ENCODE measurements around the gene LHPP. TPM values are rescaled to one million over a fixed set of nuclear protein-coding genes. Genes with fewer than 3 reads are reported as not detected.

Gene LHPP
- total and polyA plus RNA-seq, 4 experiments from 2014 or later = 17.9 to 22.4 (median 19.2) TPM

DNA sequence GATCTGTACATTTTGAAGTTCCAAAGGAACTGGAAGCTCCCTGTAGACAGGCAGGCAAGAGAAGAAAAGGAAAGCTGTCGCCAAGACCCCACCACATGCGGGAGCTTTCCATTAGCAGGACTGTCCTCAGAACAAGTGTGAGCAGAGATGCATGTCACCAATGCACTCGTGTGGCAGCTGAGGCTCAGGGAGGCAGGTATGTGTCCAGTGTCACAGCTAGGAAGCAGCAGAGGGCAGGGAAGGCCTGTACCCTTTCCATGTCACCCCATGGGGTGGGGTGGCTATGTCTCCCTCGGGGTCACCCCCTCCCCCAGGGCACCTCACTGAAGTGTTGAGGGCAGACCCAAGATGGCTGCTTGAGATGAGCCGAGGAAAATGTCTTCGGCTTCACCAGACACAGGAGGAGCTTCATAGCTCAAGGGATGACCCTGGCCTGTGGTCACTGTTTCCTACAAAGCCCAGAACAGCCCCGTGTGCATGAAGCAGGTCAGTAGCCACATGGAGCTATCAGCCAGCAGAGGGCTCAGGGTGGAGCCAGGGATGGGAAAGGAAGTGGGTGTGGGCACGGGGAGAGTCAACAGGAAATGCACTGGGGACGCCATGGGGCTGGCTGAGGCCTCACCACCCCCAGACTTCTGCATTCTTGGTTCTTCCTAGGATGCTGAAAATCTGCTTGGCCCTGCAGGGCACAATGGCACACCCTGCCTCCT, 186.0 kb downstream of the LHPP start:
- Mint-ChIP-seq H3K36me3 (peaks cover 7 to 19% of the 10 kb centered on the region in 2 donors), H3K9me3 (no peaks in the 10 kb centered on the region), H3K4me3 (peak overlapping the region; percentile 41 to 88 (median 80)), H3K4me1 (peaks cover 69 to 100% (median 90%) of the 10 kb centered on the region in 4 donors), H3K27me3 (no peaks in the 10 kb centered on the region), H3K27ac (peak overlapping the region; percentile 92 to 99 (median 96))
- Histone ChIP-seq H3K36me3 (ENCODE audit: insufficient read depth, low read length) (peaks cover 4% of the 10 kb centered on the region), H3K4me3 (ENCODE audit: low read length in 2 of 2) (peak overlapping the region; percentile 26 to 34), H3K4me1 (ENCODE audit: insufficient read depth, low read length) (peaks cover 95% of the 10 kb centered on the region), H3K9me3 (ENCODE audit: control insufficient read depth in 1 of 2, low read length in 2 of 2) (no peaks in the 10 kb centered on the region), H3K27ac (ENCODE audit: low read depth, low read length) (peak overlapping the region; percentile 79), H3K27me3 (ENCODE audit: insufficient read depth, low read length) (no peaks in the 10 kb centered on the region)
- intact Hi-C loops (cut with micrococcal nuclease) = loop anchor here (1.0 to 2.0 kb wide), 4 partner anchors 10 to 94 kb away; no protein-coding TSS in a partner anchor
- CTCF ChIA-PET (ENCODE audit: partially characterized antibody) = interaction anchor here (0.7 to 10.6 kb wide), 29 partner anchors 10 to 118 kb away, joined by 3 to 200 read pairs (median 7); no protein-coding TSS in a partner anchor
- DNase-seq = peak; percentile 75 to 85 (median 78)
- POLR2A ChIA-PET (ENCODE audit: partially characterized antibody) = interaction anchor here (0.7 to 15.2 kb wide), 21 partner anchors 9 to 144 kb away, joined by 3 to 439 read pairs (median 16); partner anchors contain the start of genes EEF1AKMT2 and FAM53B

DNA sequence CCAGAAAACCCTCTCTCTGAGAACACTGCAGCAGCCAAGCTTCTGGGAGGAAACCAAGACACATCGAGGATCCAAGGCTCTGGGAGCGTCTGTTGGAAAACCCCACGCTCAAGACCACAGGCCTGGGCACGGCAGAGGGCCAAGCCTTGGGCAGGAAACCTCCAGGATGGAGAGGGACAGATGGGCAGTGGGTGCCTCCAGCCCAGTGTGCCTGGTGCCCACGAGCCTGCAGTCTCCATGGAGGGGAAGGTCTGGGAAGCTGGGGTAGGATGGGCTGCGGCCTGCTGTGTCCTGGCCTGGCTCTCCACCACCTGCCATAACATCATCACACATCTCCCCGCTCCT, 186.5 kb downstream of the LHPP start:
- peak overlapping the region; percentile 26 to 34 for H3K4me3 ChIP-seq (ENCODE audit: low read length in 2 of 2)

DNA sequence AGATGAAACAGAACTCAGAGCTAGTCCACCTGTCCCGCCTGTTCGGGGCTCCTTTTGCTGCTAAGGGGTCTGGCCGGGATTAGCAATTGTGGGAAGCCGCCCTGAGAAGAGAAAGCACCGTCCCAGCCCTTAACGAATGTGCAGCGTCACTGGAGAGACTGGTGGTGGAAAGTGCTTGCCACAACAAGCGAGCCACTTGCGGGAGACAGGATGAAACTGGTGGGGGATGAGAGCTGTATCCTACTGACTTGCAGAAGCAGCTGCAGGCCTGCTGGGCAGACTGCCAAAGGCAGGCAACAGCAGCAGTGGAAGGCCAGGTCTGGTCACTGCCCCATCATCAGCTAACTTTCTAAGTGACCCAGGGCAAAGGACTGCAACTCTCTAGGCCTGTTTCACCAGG, 187.1 kb downstream of the LHPP start:
- H3K27me3 ChIP-seq (ENCODE audit: insufficient read depth, low read length) = no peaks in the 10 kb centered on the region
- peaks cover 99% of the 10 kb centered on the region for H3K4me1 ChIP-seq (ENCODE audit: insufficient read depth, low read length)
- peaks cover 3 to 16% of the 10 kb centered on the region in 2 donors for H3K36me3 Mint-ChIP-seq
- H3K27ac Mint-ChIP-seq = peak overlapping the region; percentile 92 to 99 (median 96)
- peaks cover 69 to 100% (median 92%) of the 10 kb centered on the region in 4 donors for H3K4me1 Mint-ChIP-seq
- no peaks in the 10 kb centered on the region for H3K9me3 Mint-ChIP-seq
- H3K36me3 ChIP-seq (ENCODE audit: insufficient read depth, low read length) = no peaks in the 10 kb centered on the region
- H3K4me3 Mint-ChIP-seq = peak overlapping the region; percentile 58 to 88 (median 81)
- peak; percentile 57 to 83 (median 66) for DNase-seq
- POLR2A ChIA-PET (ENCODE audit: partially characterized antibody) = interaction anchor here (0.9 to 15.2 kb wide), 14 partner anchors 10 to 92 kb away, joined by 3 to 439 read pairs (median 57); no protein-coding TSS in a partner anchor
- peak overlapping the region; percentile 79 for H3K27ac ChIP-seq (ENCODE audit: low read depth, low read length)
- H3K27me3 Mint-ChIP-seq = no peaks in the 10 kb centered on the region
- peak overlapping the region; percentile 26 to 34 for H3K4me3 ChIP-seq (ENCODE audit: low read length in 2 of 2)
- intact Hi-C loops (cut with micrococcal nuclease) = loop anchor here (1.0 to 2.0 kb wide), 3 partner anchors 9 to 71 kb away; no protein-coding TSS in a partner anchor
- CTCF ChIA-PET (ENCODE audit: partially characterized antibody) = interaction anchor here (0.8 to 10.6 kb wide), 20 partner anchors 10 to 110 kb away, joined by 3 to 200 read pairs (median 28); no protein-coding TSS in a partner anchor
- H3K9me3 ChIP-seq (ENCODE audit: control insufficient read depth in 1 of 2, low read length in 2 of 2) = no peaks in the 10 kb centered on the region

More for the DNA sequence above, 186.5 kb downstream of the LHPP start:
- Mint-ChIP-seq H3K36me3 (peaks cover 3 to 15% of the 10 kb centered on the region in 2 donors), H3K27ac (peak overlapping the region; percentile 92 to 99 (median 96)), H3K9me3 (no peaks in the 10 kb centered on the region), H3K27me3 (no peaks in the 10 kb centered on the region), H3K4me1 (peaks cover 66 to 100% (median 90%) of the 10 kb centered on the region in 4 donors), H3K4me3 (peak overlapping the region; percentile 41 to 88 (median 81))
- ChIA-PET CTCF (ENCODE audit: partially characterized antibody) (interaction anchor here (0.7 to 10.6 kb wide), 26 partner anchors 10 to 119 kb away, joined by 3 to 200 read pairs (median 10); no protein-coding TSS in a partner anchor), POLR2A (ENCODE audit: partially characterized antibody) (interaction anchor here (1.0 to 15.2 kb wide), 19 partner anchors 10 to 143 kb away, joined by 3 to 439 read pairs (median 22); partner anchors contain the start of genes EEF1AKMT2 and FAM53B)
- H3K4me1 ChIP-seq (ENCODE audit: insufficient read depth, low read length) = peaks cover 95% of the 10 kb centered on the region
- H3K27me3 ChIP-seq (ENCODE audit: insufficient read depth, low read length) = no peaks in the 10 kb centered on the region
- H3K9me3 ChIP-seq (ENCODE audit: control insufficient read depth in 1 of 2, low read length in 2 of 2) = no peaks in the 10 kb centered on the region
- intact Hi-C loops (cut with micrococcal nuclease) = loop anchor here (1.0 to 2.0 kb wide), 3 partner anchors 9 to 71 kb away; no protein-coding TSS in a partner anchor
- no peak for DNase-seq
- H3K27ac ChIP-seq (ENCODE audit: low read depth, low read length) = peak overlapping the region; percentile 79
- H3K36me3 ChIP-seq (ENCODE audit: insufficient read depth, low read length) = no peaks in the 10 kb centered on the region

DNA sequence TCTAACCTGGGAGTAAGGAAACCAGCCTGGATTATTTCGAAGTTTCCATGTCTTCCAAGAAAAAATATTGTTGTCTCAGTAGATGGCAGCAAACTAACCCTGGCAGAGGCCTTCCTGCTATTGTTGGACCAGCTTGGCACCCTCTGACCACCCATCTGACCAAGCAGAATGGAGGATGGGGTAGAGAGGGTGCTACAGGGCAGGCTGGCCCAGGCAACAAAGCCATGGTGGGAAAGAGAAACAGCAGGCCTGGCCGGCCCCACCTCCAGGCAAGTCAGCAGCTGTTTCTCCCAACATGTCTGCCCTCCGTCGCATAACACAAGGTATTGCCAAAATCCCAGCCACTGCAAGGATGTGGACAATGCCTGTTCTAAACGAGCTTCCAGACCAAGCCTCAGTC, 187.6 kb downstream of the LHPP start:
- Histone ChIP-seq H3K36me3 (ENCODE audit: insufficient read depth, low read length) (no peaks in the 10 kb centered on the region), H3K9me3 (ENCODE audit: control insufficient read depth in 1 of 2, low read length in 2 of 2) (no peaks in the 10 kb centered on the region), H3K27me3 (ENCODE audit: insufficient read depth, low read length) (no peaks in the 10 kb centered on the region), H3K4me1 (ENCODE audit: insufficient read depth, low read length) (peaks cover 100% of the 10 kb centered on the region), H3K27ac (ENCODE audit: low read depth, low read length) (peak overlapping the region; percentile 79), H3K4me3 (ENCODE audit: low read length in 2 of 2) (peak overlapping the region; percentile 26 to 34)
- no peaks in the 10 kb centered on the region for H3K27me3 Mint-ChIP-seq
- H3K9me3 Mint-ChIP-seq = no peaks in the 10 kb centered on the region
- peak overlapping the region; percentile 92 to 99 (median 96) for H3K27ac Mint-ChIP-seq
- CTCF ChIA-PET (ENCODE audit: partially characterized antibody) = interaction anchor here (0.8 to 10.6 kb wide), 18 partner anchors 10 to 110 kb away, joined by 3 to 200 read pairs (median 33); no protein-coding TSS in a partner anchor
- H3K4me1 Mint-ChIP-seq = peaks cover 69 to 100% (median 90%) of the 10 kb centered on the region in 4 donors
- POLR2A ChIA-PET (ENCODE audit: partially characterized antibody) = interaction anchor here (0.9 to 15.2 kb wide), 13 partner anchors 11 to 92 kb away, joined by 3 to 439 read pairs (median 60); no protein-coding TSS in a partner anchor
- peak overlapping the region in 7 of 8 donors; percentile 71 to 88 (median 82) for H3K4me3 Mint-ChIP-seq
- intact Hi-C loops (cut with micrococcal nuclease) = loop anchor here (2.0 kb wide), 1 partner anchor 48 kb away; no protein-coding TSS in a partner anchor
- H3K36me3 Mint-ChIP-seq = peaks cover 3 to 17% of the 10 kb centered on the region in 2 donors
- DNase-seq = peak in 1 of 5 donors; percentile 22

DNA sequence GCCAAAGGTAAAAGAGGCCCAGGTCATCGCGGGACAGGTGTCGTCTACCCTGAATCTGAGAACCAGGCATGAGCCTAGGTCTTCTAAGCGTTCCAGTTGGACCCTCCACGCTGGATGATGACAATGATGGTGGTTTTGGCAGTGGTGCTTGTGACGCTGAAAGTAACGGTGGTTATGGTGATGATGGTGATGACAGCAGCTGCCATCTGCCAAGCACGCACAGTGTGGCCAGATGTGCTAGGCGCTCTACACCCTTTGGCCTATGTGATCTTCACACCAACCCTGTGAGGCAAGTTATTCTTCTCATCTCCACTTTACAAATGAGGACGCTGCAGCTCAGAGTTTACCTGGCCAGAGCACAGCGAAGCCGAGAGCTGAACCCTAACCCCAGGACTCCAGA, 188.6 kb downstream of the LHPP start:
- H3K4me1 ChIP-seq (ENCODE audit: insufficient read depth, low read length) = peaks cover 100% of the 10 kb centered on the region
- Mint-ChIP-seq H3K36me3 (peaks cover 3 to 22% of the 10 kb centered on the region in 2 donors), H3K4me3 (peak overlapping the region; percentile 24 to 87 (median 74)), H3K27me3 (no peaks in the 10 kb centered on the region), H3K27ac (peak overlapping the region; percentile 92 to 99 (median 97)), H3K4me1 (peaks cover 75 to 100% (median 92%) of the 10 kb centered on the region in 4 donors), H3K9me3 (no peaks in the 10 kb centered on the region)
- peak overlapping the region; percentile 79 for H3K27ac ChIP-seq (ENCODE audit: low read depth, low read length)
- no peaks in the 10 kb centered on the region for H3K9me3 ChIP-seq (ENCODE audit: control insufficient read depth in 1 of 2, low read length in 2 of 2)
- peaks cover under 1% of the 10 kb centered on the region for H3K36me3 ChIP-seq (ENCODE audit: insufficient read depth, low read length)
- peak in 3 of 5 donors; percentile 26 to 47 (median 27) for DNase-seq
- H3K4me3 ChIP-seq (ENCODE audit: low read length in 2 of 2) = peak overlapping the region in 1 of 2 donors; percentile 21
- CTCF ChIA-PET (ENCODE audit: partially characterized antibody) = interaction anchor here (1.0 to 10.6 kb wide), 11 partner anchors 9 to 91 kb away, joined by 3 to 200 read pairs (median 38); no protein-coding TSS in a partner anchor
- intact Hi-C loops (cut with micrococcal nuclease) = loop anchor here (2.0 kb wide), 1 partner anchor 21 kb away; no protein-coding TSS in a partner anchor
- no peaks in the 10 kb centered on the region for H3K27me3 ChIP-seq (ENCODE audit: insufficient read depth, low read length)
- POLR2A ChIA-PET (ENCODE audit: partially characterized antibody) = interaction anchor here (1.5 to 15.2 kb wide), 11 partner anchors 12 to 91 kb away, joined by 4 to 439 read pairs (median 74); no protein-coding TSS in a partner anchor

DNA sequence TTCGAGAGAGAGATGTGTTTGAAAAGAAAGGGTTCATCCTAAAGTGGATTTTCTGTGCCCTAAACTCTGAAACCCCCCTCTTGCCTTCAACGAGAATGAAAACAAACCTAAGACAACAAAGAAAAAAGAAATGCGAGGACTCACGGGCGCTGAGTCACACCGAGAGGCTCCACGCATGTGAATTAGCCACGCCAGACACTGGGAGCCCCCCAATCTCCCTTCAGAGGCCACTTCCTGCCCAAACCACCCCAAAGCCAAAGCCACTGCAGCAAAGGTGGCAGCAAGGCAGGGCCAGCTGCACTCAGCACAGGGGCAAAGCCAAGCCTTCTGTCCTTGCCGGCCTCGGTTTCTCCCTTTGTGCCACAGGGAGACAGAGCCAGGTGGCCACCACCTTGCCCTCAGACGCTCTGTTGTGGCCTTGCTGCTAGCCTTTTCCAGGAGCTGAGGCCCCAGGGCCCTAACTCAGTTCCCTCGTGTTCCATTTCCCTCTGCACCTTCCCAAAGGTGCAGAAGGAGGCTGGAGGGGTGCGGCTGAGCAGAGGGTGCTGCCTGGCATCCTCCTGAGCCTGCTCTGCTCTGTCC, 189.3 kb downstream of the LHPP start:
- H3K4me1 Mint-ChIP-seq = peaks cover 78 to 100% (median 94%) of the 10 kb centered on the region in 4 donors
- H3K27me3 Mint-ChIP-seq = no peaks in the 10 kb centered on the region
- H3K4me3 Mint-ChIP-seq = peak overlapping the region; percentile 45 to 87 (median 74)
- peaks cover 7% of the 10 kb centered on the region for H3K36me3 ChIP-seq (ENCODE audit: insufficient read depth, low read length)
- DNase-seq = peak; percentile 59 to 88 (median 65)
- H3K27ac ChIP-seq (ENCODE audit: low read depth, low read length) = peak overlapping the region; percentile 79
- H3K9me3 Mint-ChIP-seq = no peaks in the 10 kb centered on the region
- ChIA-PET CTCF (ENCODE audit: partially characterized antibody) (interaction anchor here (0.8 to 10.6 kb wide), 9 partner anchors 8 to 94 kb away, joined by 3 to 200 read pairs (median 35); no protein-coding TSS in a partner anchor), POLR2A (ENCODE audit: partially characterized antibody) (interaction anchor here (0.8 to 15.2 kb wide), 12 partner anchors 13 to 90 kb away, joined by 3 to 439 read pairs (median 67); no protein-coding TSS in a partner anchor)
- H3K9me3 ChIP-seq (ENCODE audit: control insufficient read depth in 1 of 2, low read length in 2 of 2) = no peaks in the 10 kb centered on the region
- H3K36me3 Mint-ChIP-seq = peaks cover 8 to 28% of the 10 kb centered on the region in 2 donors
- H3K4me3 ChIP-seq (ENCODE audit: low read length in 2 of 2) = no peak overlapping the region
- intact Hi-C loops (cut with micrococcal nuclease) = loop anchor here (2.0 kb wide), 1 partner anchor 20 kb away; no protein-coding TSS in a partner anchor
- no peaks in the 10 kb centered on the region for H3K27me3 ChIP-seq (ENCODE audit: insufficient read depth, low read length)
- H3K4me1 ChIP-seq (ENCODE audit: insufficient read depth, low read length) = peaks cover 100% of the 10 kb centered on the region
- peak overlapping the region; percentile 92 to 99 (median 97) for H3K27ac Mint-ChIP-seq

Data from CD4-positive, alpha-beta memory T cell (primary cell).